Hepatocyte (in vitro differentiated cells): ENCODE measurements around the gene CXCL14. TPM values are rescaled to one million over a fixed set of nuclear protein-coding genes. Genes with fewer than 3 reads are reported as not detected.
"Not testable (repeated sequence)": the region's sequence is repeated elsewhere in the genome, so short reads cannot be mapped to it uniquely, and the experiment has no call there.

Experiments
- DNase-seq: peaks from one replicate; pipeline ENCODE4 v3.0.0-alpha.2; 2016; ENCODE audit warnings: low spot score
- H2AFZ ChIP-seq: fragments of 200-600 bp; sonication (generic); 2 replicates; pipeline ENCODE4 v1.6.0; 2016; ENCODE audit warnings: antibody characterized with exemption, mild to moderate bottlenecking
- H3K27ac ChIP-seq: fragments of 200-600 bp; sonication (generic); 2 replicates; pipeline ENCODE4 v1.5.1; 2016; ENCODE audit warnings: mild to moderate bottlenecking
- H3K27me3 ChIP-seq: fragments of 200-600 bp; sonication (generic); 2 replicates; pipeline ENCODE4 v1.6.1; 2016
- H3K36me3 ChIP-seq: fragments of 200-600 bp; sonication (generic); replicated peaks from 2 replicates; pipeline ENCODE4 v1.5.1; 2016; ENCODE audit warnings: low read depth; ENCODE audit not compliant: insufficient read depth
- H3K4me1 ChIP-seq: fragments of 200-600 bp; sonication (generic); 2 replicates; pipeline ENCODE4 v1.5.1; 2016; ENCODE audit warnings: mild to moderate bottlenecking, moderate library complexity; ENCODE audit not compliant: insufficient read depth
- H3K4me2 ChIP-seq: fragments of 200-600 bp; sonication (generic); 2 replicates; pipeline ENCODE4 v1.6.0; 2016
- H3K4me3 ChIP-seq: fragments of 200-600 bp; sonication (generic); 2 replicates; pipeline ENCODE4 v1.5.1; 2016; ENCODE audit warnings: mild to moderate bottlenecking
- H3K79me2 ChIP-seq: fragments of 200-600 bp; sonication (generic); 2 replicates; pipeline ENCODE4 v1.6.0; 2017; ENCODE audit warnings: mild to moderate bottlenecking
- H3K9me2 ChIP-seq: fragments of 200-600 bp; sonication (generic); replicated peaks from 2 replicates; pipeline ENCODE4 v1.6.0; 2017; ENCODE audit warnings: mild to moderate bottlenecking; ENCODE audit not compliant: insufficient read depth
- H3K9me3 ChIP-seq: fragments of 200-600 bp; sonication (generic); 2 replicates; pipeline ENCODE4 v1.5.1; 2016; ENCODE audit warnings: low read depth, mild to moderate bottlenecking
- H4K20me1 ChIP-seq: fragments of 200-600 bp; sonication (generic); 2 replicates; pipeline ENCODE4 v1.6.0; 2016; ENCODE audit warnings: mild to moderate bottlenecking; ENCODE audit not compliant: insufficient read depth, poor library complexity, severe bottlenecking
- CTCF ChIP-seq: fragments of 200-600 bp; sonication (generic); IDR thresholded peaks from 2 replicates; pipeline ENCODE4 v1.5.1; 2016; ENCODE audit warnings: antibody characterized with exemption, mild to moderate bottlenecking; ENCODE audit not compliant: poor library complexity
- EZH2 ChIP-seq: fragments of 200-600 bp; sonication (generic); IDR thresholded peaks from 2 replicates; pipeline ENCODE4 v1.6.1; 2016; ENCODE audit warnings: antibody characterized with exemption, mild to moderate bottlenecking, borderline replicate concordance
- EZH2phosphoT487 ChIP-seq: fragments of 200-600 bp; sonication (generic); IDR thresholded peaks from one replicate; pipeline ENCODE4 v1.6.1; 2018; ENCODE audit warnings: antibody characterized with exemption, mild to moderate bottlenecking, low read depth, moderate library complexity; ENCODE audit not compliant: unreplicated experiment, severe bottlenecking
- WGBS: methylation state at CpG from one replicate; pipeline ENCODE4 v1.1.6; 2016; ENCODE audit warnings: low lambda C conversion rate; ENCODE audit errors: missing lambda C conversion rate; 5-methylcytosine and 5-hydroxymethylcytosine counted together
- polyA plus RNA-seq: library from polyadenylated mRNA; unstranded; fragments of >200 nt; fragmentation: Nextera tagmentation; extraction: Ambion mirVana; gene quantifications from 2 replicates; pipeline ENCODE4 v1.2.1, GENCODE V29; 2016
- total RNA-seq: library from RNA; depleted of rRNA; stranded (reverse); fragments of >200 nt; gene quantifications from 2 replicates; pipeline ENCODE4 v1.2.3, GENCODE V29; 2014

Gene CXCL14
- total and polyA plus RNA-seq, 2 experiments from 2014 or later: 52.5 to 88.8 TPM

GRCh38 chr5:135533794-135534193 is 45.0 kb downstream of the CXCL14 start:
- Histone ChIP-seq H3K27me3 (peaks cover 97% of the 10 kb centered on the region), H3K9me3 (no peaks in the 10 kb centered on the region), H3K27ac (no peak overlapping the region), H3K4me2 (no peak overlapping the region), H3K4me3 (no peak overlapping the region), H3K4me1 (no peaks in the 10 kb centered on the region), H3K36me3 (no peaks in the 10 kb centered on the region), H3K79me2 (no peaks in the 10 kb centered on the region), H2AFZ (no peak overlapping the region), H3K9me2 (no peaks in the 10 kb centered on the region), H4K20me1 (no peaks in the 10 kb centered on the region)
- TF ChIP-seq EZH2phosphoT487 (no peak), EZH2 (no peak), CTCF (no peak)
- DNase-seq: no peak
- 24% methylated on average over 3 of the region's 3 CpGs for WGBS

- Histone ChIP-seq H4K20me1 (no peaks in the 10 kb centered on the region), H3K27ac (no peak overlapping the region), H3K27me3 (peaks cover 97% of the 10 kb centered on the region), H3K9me3 (no peaks in the 10 kb centered on the region), H3K36me3 (no peaks in the 10 kb centered on the region), H3K9me2 (no peaks in the 10 kb centered on the region), H3K4me1 (no peaks in the 10 kb centered on the region), H3K79me2 (no peaks in the 10 kb centered on the region), H3K4me2 (no peak overlapping the region), H2AFZ (no peak overlapping the region), H3K4me3 (no peak overlapping the region)
- 41% methylated on average over 3 of the region's 3 CpGs for WGBS
- TF ChIP-seq EZH2 (no peak), CTCF (no peak), EZH2phosphoT487 (no peak)
- DNase-seq: no peak
Measured at GRCh38 chr5:135533334-135533733, 45.5 kb downstream of the CXCL14 start.

- DNase-seq, H2AFZ ChIP-seq, H4K20me1 ChIP-seq, H3K36me3 ChIP-seq, H3K79me2 ChIP-seq, H3K4me1 ChIP-seq, H3K4me3 ChIP-seq, H3K9me3 ChIP-seq, H3K4me2 ChIP-seq, H3K27ac ChIP-seq, H3K9me2 ChIP-seq: not testable (repeated sequence)
- WGBS: 67% methylated on average over 5 of the region's 5 CpGs
- peaks cover 96% of the 10 kb centered on the region for H3K27me3 ChIP-seq
Measured at GRCh38 chr5:135529576-135529975, 49.2 kb downstream of the CXCL14 start.

GRCh38 chr5:135526924-135527323 is 51.9 kb downstream of the CXCL14 start:
- Histone ChIP-seq H3K4me3 (no peak overlapping the region), H3K4me2 (no peak overlapping the region), H3K36me3 (no peaks in the 10 kb centered on the region), H3K9me2 (no peaks in the 10 kb centered on the region), H3K27ac (no peak overlapping the region), H3K79me2 (no peaks in the 10 kb centered on the region), H2AFZ (no peak overlapping the region), H3K9me3 (no peaks in the 10 kb centered on the region), H4K20me1 (no peaks in the 10 kb centered on the region), H3K27me3 (peaks cover 72% of the 10 kb centered on the region), H3K4me1 (no peaks in the 10 kb centered on the region)
- no peak for DNase-seq
- TF ChIP-seq EZH2phosphoT487: no peak
- no peak for TF ChIP-seq CTCF
- TF ChIP-seq EZH2: no peak
